HEK293T (cell line): Measurements from ENCODE around the gene CD27.

Source experiments
- CTCF ChIA-PET: fragments of 350-600 bp; formaldehyde crosslinking; extraction: SDS; loops from one replicate; lab custom pipeline; 2021; ENCODE audit warnings: antibody characterized with exemption, inconsistent platforms; lab: Yijun Ruan, JAX
- POLR2A ChIA-PET: fragments of 350-600 bp; formaldehyde crosslinking; extraction: SDS; loops from one replicate; lab custom pipeline; 2020; ENCODE audit warnings: antibody characterized with exemption, inconsistent platforms; lab: Yijun Ruan, JAX
- DNase-seq: peaks from one replicate; pipeline ENCODE4 v3.0.0; 2012; ENCODE audit warnings: mixed read lengths; ENCODE audit errors: extremely low spot score
- ARNT ChIP-seq: fragments of 450-650 bp; IDR thresholded peaks from 2 replicates; pipeline ENCODE4 v1.6.1; 2017; ENCODE audit warnings: mild to moderate bottlenecking
- BHLHE40 ChIP-seq: fragments of 450-650 bp; IDR thresholded peaks from 2 replicates; pipeline ENCODE4 v1.6.1; 2016; ENCODE audit warnings: mild to moderate bottlenecking, moderate library complexity, borderline replicate concordance
- CTBP1 ChIP-seq: fragments of 450-650 bp; IDR thresholded peaks from 2 replicates; pipeline ENCODE4 v1.6.1; 2016; ENCODE audit warnings: borderline replicate concordance
- ELF4 ChIP-seq: fragments of 450-650 bp; IDR thresholded peaks from 2 replicates; pipeline ENCODE4 v1.6.1; 2017; ENCODE audit warnings: antibody characterized with exemption
- FOXA1 ChIP-seq: fragments of 450-650 bp; IDR thresholded peaks from 2 replicates; pipeline ENCODE4 v1.6.1; 2016; ENCODE audit warnings: mild to moderate bottlenecking
- FOXK2 ChIP-seq: fragments of 450-650 bp; IDR thresholded peaks from 2 replicates; pipeline ENCODE4 v1.6.1; 2016; ENCODE audit warnings: mild to moderate bottlenecking
- FOXM1 ChIP-seq: fragments of 450-650 bp; IDR thresholded peaks from 2 replicates; pipeline ENCODE4 v1.6.1; 2017; ENCODE audit warnings: mild to moderate bottlenecking, borderline replicate concordance
- HDGF ChIP-seq: fragments of 450-650 bp; IDR thresholded peaks from 2 replicates; pipeline ENCODE4 v1.6.1; 2017; ENCODE audit warnings: antibody characterized with exemption, borderline replicate concordance
- L3MBTL2 ChIP-seq: fragments of 450-650 bp; conservative IDR thresholded peaks from 2 replicates; pipeline ENCODE4 v1.6.1; 2016; ENCODE audit warnings: mild to moderate bottlenecking
- LEF1 ChIP-seq: fragments of 450-650 bp; IDR thresholded peaks from 2 replicates; pipeline ENCODE4 v1.6.1; 2017; ENCODE audit warnings: mild to moderate bottlenecking, borderline replicate concordance
- NFRKB ChIP-seq: fragments of 450-650 bp; IDR thresholded peaks from 2 replicates; pipeline ENCODE4 v1.6.1; 2016; ENCODE audit warnings: mild to moderate bottlenecking, moderate library complexity
- PKNOX1 ChIP-seq: fragments of 450-650 bp; IDR thresholded peaks from 2 replicates; pipeline ENCODE4 v1.6.1; 2016
- SP1 ChIP-seq: fragments of 450-650 bp; IDR thresholded peaks from 2 replicates; pipeline ENCODE4 v1.6.1; 2017
- SUZ12 ChIP-seq: fragments of 450-650 bp; IDR thresholded peaks from 2 replicates; pipeline ENCODE4 v1.6.1; 2016; ENCODE audit warnings: mild to moderate bottlenecking
- TARDBP ChIP-seq: fragments of 450-650 bp; IDR thresholded peaks from 2 replicates; pipeline ENCODE4 v1.6.1; 2016
- ZNF384 ChIP-seq: fragments of 450-650 bp; IDR thresholded peaks from 2 replicates; pipeline ENCODE4 v1.6.1; 2016

The CD27 gene

GRCh38 chr12:6407236-6407954 lies 37.4 kb upstream of the CD27 start:
- ChIA-PET CTCF (no interaction called here), POLR2A (no interaction called here)
- no peak for DNase-seq
- TF ChIP-seq ELF4 (no peak), PKNOX1 (peak; percentile 58)

GRCh38 chr12:6416596-6416995 lies 28.2 kb upstream of the CD27 start:
- DNase-seq: no peak
- CTCF ChIA-PET: interaction anchor here (0.5 to 0.6 kb wide), 2 partner anchors 91 to 196 kb away, joined by 3 to 4 read pairs; no protein-coding TSS in a partner anchor
- POLR2A ChIA-PET: no interaction called here
- no peak for TF ChIP-seq FOXM1
- TF ChIP-seq PKNOX1: no peak
- no peak for TF ChIP-seq NFRKB
- TF ChIP-seq TARDBP: no peak
- no peak for TF ChIP-seq ARNT
- no peak for TF ChIP-seq HDGF

GRCh38 chr12:6418796-6419195 lies 26.0 kb upstream of the CD27 start:
- no peak for DNase-seq
- TF ChIP-seq NFRKB: no peak
- TF ChIP-seq SP1: no peak
- no peak for TF ChIP-seq L3MBTL2
- TF ChIP-seq FOXK2: no peak
- TF ChIP-seq FOXM1: no peak
- TF ChIP-seq PKNOX1: no peak
- TF ChIP-seq ZNF384: no peak
- TF ChIP-seq FOXA1: no peak
- no peak for TF ChIP-seq BHLHE40
- TF ChIP-seq CTBP1: no peak
- CTCF ChIA-PET: no interaction called here
- POLR2A ChIA-PET: interaction anchor here (0.8 kb wide), 1 partner anchor 115 kb away, joined by 3 read pairs; the partner anchor contains the start of gene GAPDH

- DNase-seq: no peak
- POLR2A ChIA-PET: no interaction called here
- TF ChIP-seq FOXK2 (no peak), CTBP1 (no peak), FOXM1 (no peak), FOXA1 (no peak), LEF1 (no peak), ZNF384 (no peak), SUZ12 (no peak), TARDBP (no peak), BHLHE40 (no peak), ELF4 (no peak), HDGF (no peak), SP1 (no peak)
- CTCF ChIA-PET: interaction anchor here (0.7 kb wide), 1 partner anchor 45 kb away, joined by 3 read pairs; no protein-coding TSS in a partner anchor
Observed at GRCh38 chr12:6420364-6420763, 24.4 kb upstream of the CD27 start.

GRCh38 chr12:6423267-6424007 lies 21.3 kb upstream of the CD27 start:
- ChIA-PET POLR2A (interaction anchor here (0.5 to 3.7 kb wide), 6 partner anchors 42 to 114 kb away, joined by 3 to 17 read pairs (median 4); partner anchors contain the start of gene VAMP1), CTCF (interaction anchor here (0.6 to 3.6 kb wide), 9 partner anchors 12 to 676 kb away, joined by 3 to 26 read pairs (median 5); partner anchors contain the start of genes MRPL51 and VAMP1)
- peak; percentile 88 for DNase-seq
- TF ChIP-seq L3MBTL2 (peak; percentile 97), HDGF (0 out of 2 replicates have a peak, but pooled peaks have one; percentile 57), BHLHE40 (no peak)

- POLR2A ChIA-PET: interaction anchor here (0.5 to 3.7 kb wide), 6 partner anchors 41 to 114 kb away, joined by 3 to 17 read pairs (median 4); partner anchors contain the start of gene VAMP1
- TF ChIP-seq ARNT: no peak
- TF ChIP-seq CTBP1: no peak
- no peak for TF ChIP-seq ZNF384
- TF ChIP-seq FOXA1: no peak
- no peak for TF ChIP-seq FOXK2
- TF ChIP-seq SP1: no peak
- no peak for TF ChIP-seq PKNOX1
- TF ChIP-seq BHLHE40: no peak
- no peak for TF ChIP-seq ELF4
- TF ChIP-seq L3MBTL2: no peak
- TF ChIP-seq LEF1: no peak
- TF ChIP-seq FOXM1: no peak
- no peak for TF ChIP-seq NFRKB
- TF ChIP-seq HDGF: no peak
- TF ChIP-seq SUZ12: no peak
- no peak for TF ChIP-seq TARDBP
- DNase-seq: no peak
- CTCF ChIA-PET: interaction anchor here (0.6 to 3.6 kb wide), 9 partner anchors 11 to 676 kb away, joined by 3 to 26 read pairs (median 5); partner anchors contain the start of genes MRPL51 and VAMP1
Observed at GRCh38 chr12:6424008-6424347, 20.8 kb upstream of the CD27 start.
